ENCODE measurements around the gene CACNG4.

GRCh38 chr17:66976379-66976663, 11.8 kb downstream of the CACNG4 start:
- TF ChIP-seq KDM1A (IDR thresholded peaks at IDR 0.05): no peak
- TF ChIP-seq TCF7L2 (IDR thresholded peaks at IDR 0.05; ENCODE audit: low read depth, low read length): no peak
- no peak for TF ChIP-seq GABPA (tag; conservative IDR thresholded peaks at IDR 0.05; ENCODE audit: low read depth)
- no peak for TF ChIP-seq EP300 (IDR thresholded peaks at IDR 0.05; ENCODE audit: low read length)
- TF ChIP-seq POLR2AphosphoS5 (IDR thresholded peaks at IDR 0.05; ENCODE audit: control insufficient read depth, insufficient read depth, low read depth, low read length): no peak
- no peak for TF ChIP-seq RBM34 (IDR thresholded peaks at IDR 0.05; ENCODE audit: borderline replicate concordance, insufficient read depth, low read length)
- TF ChIP-seq POLR2A (conservative IDR thresholded peaks at IDR 0.05): no peak
- TF ChIP-seq EZH2 (IDR thresholded peaks at IDR 0.05; ENCODE audit: borderline replicate concordance, low read depth, low read length): no peak
- TF ChIP-seq CTCF (IDR thresholded peaks at IDR 0.05 in 2 of 3, conservative IDR thresholded peaks at IDR 0.05 in 1 of 3; ENCODE audit: insufficient read depth in 2 of 3, low read depth in 1 of 3, low read length in 3 of 3): no peak
- no peak for TF ChIP-seq SIN3A (IDR thresholded peaks at IDR 0.05; ENCODE audit: borderline replicate concordance in 2 of 2, control insufficient read depth in 1 of 2, low read depth in 2 of 2, low read length in 2 of 2)
- TF ChIP-seq ZNF311 (CRISPR knock-in tag; IDR thresholded peaks at IDR 0.05): no peak
- TF ChIP-seq ZFP91 (CRISPR knock-in tag; IDR thresholded peaks at IDR 0.05): no peak
- no peak for TF ChIP-seq CREB5 (CRISPR knock-in tag; IDR thresholded peaks at IDR 0.05)
- TF ChIP-seq NR3C1 (CRISPR knock-in tag; IDR thresholded peaks at IDR 0.05): no peak

Data from K562 (cell line).